CD4-positive, alpha-beta T cell treated with Interleukin-6 at 100 ng/mL for 8 hours (primary cell): ENCODE results near the gene AKAP8L.
"Not testable (repeated sequence)": the region's sequence is repeated elsewhere in the genome, so short reads cannot be mapped to it uniquely, and the experiment has no call there.

ENCODE experiments used
- DNase-seq: peaks from one replicate; pipeline ENCODE4 v3.0.0-alpha.2; 2020; ENCODE audit warnings: mixed read lengths, low spot score

Gene AKAP8L

GRCh38 chr19:15381864-15382263 lies 36.9 kb downstream of the AKAP8L start:
- no peak for DNase-seq

- no peak for DNase-seq
Observed at GRCh38 chr19:15381429-15381828, 37.4 kb downstream of the AKAP8L start.

GRCh38 chr19:15379999-15380647 lies 38.7 kb downstream of the AKAP8L start:
- DNase-seq: no peak

GRCh38 chr19:15379083-15379998 lies 39.4 kb downstream of the AKAP8L start, which contains the start of gene AKAP8:
Gene AKAP8, minus strand, starts transcription at chr19:15379787. Its CDS starts 56 bp downstream, at chr19:15379731.
- DNase-seq: peak; percentile 99

GRCh38 chr19:15378534-15379082 lies 40.2 kb downstream of the AKAP8L start:
- DNase-seq: peak; percentile 45

- no peak for DNase-seq
Observed at GRCh38 chr19:15374796-15375440, 43.9 kb downstream of the AKAP8L start.

GRCh38 chr19:15374105-15374651 lies 44.6 kb downstream of the AKAP8L start:
- no peak for DNase-seq

- no peak for DNase-seq
Observed at GRCh38 chr19:15373644-15374043, 45.1 kb downstream of the AKAP8L start.

GRCh38 chr19:15372891-15373301 lies 45.9 kb downstream of the AKAP8L start:
- DNase-seq: no peak

- DNase-seq: no peak
Observed at GRCh38 chr19:15372470-15372869, 46.3 kb downstream of the AKAP8L start.

GRCh38 chr19:15371786-15372380 lies 46.9 kb downstream of the AKAP8L start:
- DNase-seq: no peak

GRCh38 chr19:15371119-15371518 lies 47.7 kb downstream of the AKAP8L start:
- no peak for DNase-seq

GRCh38 chr19:15369594-15369891 lies 49.2 kb downstream of the AKAP8L start:
- DNase-seq: no peak

- no peak for DNase-seq
Observed at GRCh38 chr19:15368798-15369593, 49.8 kb downstream of the AKAP8L start.

GRCh38 chr19:15368051-15368632 lies 50.6 kb downstream of the AKAP8L start:
- no peak for DNase-seq

GRCh38 chr19:15367439-15367838 lies 51.3 kb downstream of the AKAP8L start:
- DNase-seq: no peak

- no peak for DNase-seq
Observed at GRCh38 chr19:15365264-15365663, 53.5 kb downstream of the AKAP8L start.

GRCh38 chr19:15363791-15364190 lies 55.0 kb downstream of the AKAP8L start:
- DNase-seq: not testable (repeated sequence)

- DNase-seq: not testable (repeated sequence)
Observed at GRCh38 chr19:15363048-15363447, 55.7 kb downstream of the AKAP8L start.

- not testable (repeated sequence) for DNase-seq
Observed at GRCh38 chr19:15360015-15360414, 58.8 kb downstream of the AKAP8L start.

GRCh38 chr19:15358918-15359317 lies 59.9 kb downstream of the AKAP8L start:
- DNase-seq: no peak
